AG04450 (cell line): ENCODE data around the gene STRIT1. TPM values are rescaled to one million over a fixed set of nuclear protein-coding genes. Genes with fewer than 3 reads are reported as not detected.

Source experiments
- CTCF ChIA-PET: fragments of 300-600, 350-600 bp; formaldehyde crosslinking; extraction: SDS; loops from one replicate; lab custom pipeline; 2022; ENCODE audit warnings: antibody characterized with exemption, inconsistent platforms; lab: Charles Lee
- POLR2A ChIA-PET: fragments of 350-600 bp; formaldehyde crosslinking; extraction: SDS; loops from one replicate; lab custom pipeline; 2021; ENCODE audit warnings: antibody characterized with exemption, inconsistent platforms; lab: Yijun Ruan, JAX
- DNase-seq: peaks from one replicate; pipeline ENCODE4 v3.0.0-alpha.2; 2011; ENCODE audit warnings: low read depth, low spot score
- H3K27ac ChIP-seq: one replicate; pipeline ENCODE4 v1.5.1; 2012; ENCODE audit warnings: low read depth, low read length, control low read depth
- H3K27me3 ChIP-seq: one replicate; pipeline ENCODE4 v1.6.0; 2012; ENCODE audit warnings: low read length; ENCODE audit not compliant: control insufficient read depth, insufficient read depth
- H3K4me3 ChIP-seq: 2 replicates; pipeline ENCODE4 v1.5.1; 2011; ENCODE audit warnings: mild to moderate bottlenecking, low read depth, low read length, control low read depth
- H3K9me3 ChIP-seq: 2 replicates; pipeline ENCODE4 v1.5.1; 2012; ENCODE audit warnings: low read length; ENCODE audit not compliant: control insufficient read depth, insufficient read depth
- polyA plus RNA-seq: library from polyadenylated mRNA; depleted of rRNA; stranded (reverse); fragments of >200 nt; gene quantifications from 2 replicates; pipeline ENCODE4 v1.2.3, GENCODE V29; 2011
- TF ChIP-seq, protein P1 (sequence below): IDR thresholded peaks from 2 replicates; pipeline ENCODE4 v1.5.1; 2011; ENCODE audit warnings: low read depth, low read length, control low read depth, inconsistent platforms

The STRIT1 gene
- polyA plus RNA-seq, 1 experiment, result not detected

DNA sequence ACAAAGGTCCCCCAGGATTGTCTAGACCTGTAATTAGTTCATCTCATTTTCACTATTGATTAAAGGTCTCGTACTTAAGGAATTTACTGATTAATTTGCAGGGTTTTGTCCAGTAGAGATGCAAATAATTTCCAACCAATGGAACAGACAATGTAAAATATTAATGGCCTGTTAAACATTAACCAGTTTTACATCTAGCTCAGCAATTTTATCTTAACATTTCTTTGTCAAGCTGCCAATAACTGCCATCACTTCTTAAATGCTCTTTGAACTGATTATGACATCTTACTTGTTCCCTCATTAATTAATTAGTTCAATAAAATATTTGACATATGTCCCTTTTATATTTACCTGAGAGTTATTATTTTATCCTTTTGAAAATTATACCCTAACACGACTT lies 9.4 kb upstream of the STRIT1 start:
- H3K27ac ChIP-seq, result no peak overlapping the region
- H3K9me3 ChIP-seq, result no peaks in the 10 kb centered on the region
- CTCF ChIA-PET, result no interaction called here
- POLR2A ChIA-PET, result no interaction called here
- H3K27me3 ChIP-seq, result no peaks in the 10 kb centered on the region
- TF ChIP-seq, protein P1, sequence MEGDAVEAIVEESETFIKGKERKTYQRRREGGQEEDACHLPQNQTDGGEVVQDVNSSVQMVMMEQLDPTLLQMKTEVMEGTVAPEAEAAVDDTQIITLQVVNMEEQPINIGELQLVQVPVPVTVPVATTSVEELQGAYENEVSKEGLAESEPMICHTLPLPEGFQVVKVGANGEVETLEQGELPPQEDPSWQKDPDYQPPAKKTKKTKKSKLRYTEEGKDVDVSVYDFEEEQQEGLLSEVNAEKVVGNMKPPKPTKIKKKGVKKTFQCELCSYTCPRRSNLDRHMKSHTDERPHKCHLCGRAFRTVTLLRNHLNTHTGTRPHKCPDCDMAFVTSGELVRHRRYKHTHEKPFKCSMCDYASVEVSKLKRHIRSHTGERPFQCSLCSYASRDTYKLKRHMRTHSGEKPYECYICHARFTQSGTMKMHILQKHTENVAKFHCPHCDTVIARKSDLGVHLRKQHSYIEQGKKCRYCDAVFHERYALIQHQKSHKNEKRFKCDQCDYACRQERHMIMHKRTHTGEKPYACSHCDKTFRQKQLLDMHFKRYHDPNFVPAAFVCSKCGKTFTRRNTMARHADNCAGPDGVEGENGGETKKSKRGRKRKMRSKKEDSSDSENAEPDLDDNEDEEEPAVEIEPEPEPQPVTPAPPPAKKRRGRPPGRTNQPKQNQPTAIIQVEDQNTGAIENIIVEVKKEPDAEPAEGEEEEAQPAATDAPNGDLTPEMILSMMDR, result no peak
- DNase-seq, result no peak
- H3K4me3 ChIP-seq, result no peak overlapping the region

DNA sequence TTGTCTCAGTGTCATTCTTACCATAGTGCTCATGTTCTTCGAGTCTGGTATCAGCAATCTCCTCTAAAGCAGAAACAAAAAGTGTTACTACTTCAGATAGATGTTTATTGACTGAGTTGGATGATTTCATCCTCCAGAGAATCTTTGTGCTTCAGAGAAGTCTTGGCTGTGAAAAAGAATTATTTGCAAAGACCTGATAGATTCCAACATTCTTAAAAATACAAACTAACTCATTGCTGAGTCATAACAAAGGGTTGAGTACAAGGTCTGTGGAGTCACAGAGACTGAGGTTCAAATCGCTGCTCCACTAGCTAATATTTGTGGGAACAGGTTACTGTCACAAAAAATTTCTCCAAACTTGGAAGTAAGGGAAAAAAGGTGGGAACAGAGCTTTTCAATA lies 9.0 kb upstream of the STRIT1 start:
- no peak overlapping the region for H3K27ac ChIP-seq
- TF ChIP-seq, protein P1, result no peak
- CTCF ChIA-PET, result no interaction called here
- no peaks in the 10 kb centered on the region for H3K27me3 ChIP-seq
- no peak overlapping the region for H3K4me3 ChIP-seq
- POLR2A ChIA-PET, result no interaction called here
- peak; percentile 26 for DNase-seq
- H3K9me3 ChIP-seq, result no peaks in the 10 kb centered on the region

DNA sequence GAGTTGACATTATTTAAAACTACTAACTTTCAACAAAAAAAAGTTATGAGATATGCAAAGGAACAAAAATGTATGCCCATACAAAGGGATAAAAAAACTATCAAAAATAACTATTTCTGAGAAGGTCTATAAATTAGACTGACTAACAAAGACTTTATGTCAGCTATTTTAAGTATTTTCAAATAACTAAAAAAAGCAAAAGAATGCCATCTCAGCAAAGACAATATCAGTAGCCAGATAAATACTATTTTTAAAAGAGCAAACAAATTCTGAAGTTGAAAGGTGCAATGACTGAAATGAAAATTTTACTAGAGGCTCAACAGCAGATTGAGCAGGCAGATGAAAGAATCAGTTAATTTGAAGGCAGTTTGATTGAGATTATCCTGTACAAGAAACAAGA lies 3.6 kb upstream of the STRIT1 start:
- no peaks in the 10 kb centered on the region for H3K27me3 ChIP-seq
- ChIA-PET POLR2A (no interaction called here), CTCF (no interaction called here)
- TF ChIP-seq, protein P1, result no peak
- H3K27ac ChIP-seq, result no peak overlapping the region
- H3K4me3 ChIP-seq, result no peak overlapping the region
- DNase-seq, result no peak
- no peaks in the 10 kb centered on the region for H3K9me3 ChIP-seq

DNA sequence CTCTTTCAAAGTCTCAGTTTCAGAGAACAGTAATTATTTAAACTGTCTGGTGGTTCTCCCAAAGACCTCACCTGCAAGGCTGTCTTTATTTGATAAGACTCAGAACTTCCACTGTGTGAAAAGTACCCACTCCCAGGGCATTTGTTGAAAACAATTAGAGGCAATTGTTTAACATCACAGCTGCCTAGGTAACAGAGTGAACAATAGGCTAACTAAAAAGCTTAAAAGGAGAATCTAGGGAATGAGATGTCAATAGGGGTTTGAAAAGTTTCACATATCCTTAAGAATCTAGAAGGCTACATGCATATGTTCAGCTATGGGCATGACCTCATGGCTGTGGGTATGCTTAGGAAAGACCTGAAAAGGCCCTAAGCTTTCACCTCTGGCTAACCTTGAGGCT lies 2.9 kb upstream of the STRIT1 start:
- no peak for DNase-seq
- CTCF ChIA-PET, result no interaction called here
- POLR2A ChIA-PET, result no interaction called here

DNA sequence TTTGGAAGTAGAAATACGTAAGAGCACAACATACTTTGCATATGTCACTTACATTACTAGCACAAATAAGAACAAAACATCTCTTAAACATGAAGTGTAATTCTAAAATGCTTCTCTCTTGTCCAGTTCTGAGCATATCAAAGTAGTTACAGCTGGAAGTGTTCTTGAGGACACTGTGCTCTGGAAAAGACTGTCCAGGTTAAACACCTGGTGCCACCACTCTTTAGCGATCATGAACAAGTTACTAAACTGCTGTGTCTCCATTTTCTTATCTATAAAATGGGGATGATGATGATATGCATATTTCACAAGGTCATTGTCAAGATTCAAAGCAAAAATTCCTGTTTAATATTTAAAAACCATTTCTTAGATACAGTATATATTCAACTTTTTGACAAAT lies 790 bp downstream of the STRIT1 start:
- H3K4me3 ChIP-seq, result no peak overlapping the region
- H3K27ac ChIP-seq, result no peak overlapping the region
- CTCF ChIA-PET, result no interaction called here
- H3K9me3 ChIP-seq, result no peaks in the 10 kb centered on the region
- POLR2A ChIA-PET, result no interaction called here
- no peaks in the 10 kb centered on the region for H3K27me3 ChIP-seq
- TF ChIP-seq, protein P1, result no peak
- no peak for DNase-seq

More for the DNA sequence above, 2.9 kb upstream of the STRIT1 start:
- TF ChIP-seq, protein P1, result no peak
- H3K27me3 ChIP-seq, result no peaks in the 10 kb centered on the region
- H3K27ac ChIP-seq, result no peak overlapping the region
- H3K9me3 ChIP-seq, result no peaks in the 10 kb centered on the region
- H3K4me3 ChIP-seq, result no peak overlapping the region
